ENCODE data around the gene EPHA3. TPM values are rescaled to one million over a fixed set of nuclear protein-coding genes. Genes with fewer than 3 reads are reported as not detected.

EPHA3 gene
- total and polyA plus RNA-seq, 2 of the 4 experiments (the other 2 are of a cell fraction) = 0.10 to 0.18 TPM

DNA sequence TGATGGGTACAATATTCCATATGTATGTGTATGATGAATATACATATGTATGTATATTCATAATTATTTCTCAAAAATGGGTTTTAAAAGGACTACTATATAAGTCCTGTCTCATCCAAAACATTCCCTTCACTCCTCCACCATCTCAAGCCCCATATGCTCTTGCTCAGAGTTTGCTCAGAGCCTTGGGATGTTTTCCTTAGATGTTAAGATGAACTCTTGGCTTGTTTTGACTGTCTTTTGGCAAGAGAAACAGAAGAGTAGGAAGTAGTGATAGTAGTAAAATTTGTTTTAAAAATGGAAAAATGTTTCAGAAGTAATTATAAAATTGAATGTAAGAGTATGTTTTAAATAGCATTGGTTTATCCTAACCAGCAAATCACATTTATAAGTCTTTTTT, 6.2 kb upstream of the EPHA3 start:
- no peak overlapping the region for H3K4me3 ChIP-seq (ENCODE audit: insufficient read depth, low read depth, low read length)
- H4K91ac ChIP-seq (ENCODE audit: insufficient read depth, low read depth, low read length) = no peak overlapping the region
- peaks cover 4% of the 10 kb centered on the region for H3K27me3 ChIP-seq (ENCODE audit: control insufficient read depth, insufficient read depth, low read length)
- no peak overlapping the region for H4K5ac ChIP-seq (ENCODE audit: low read depth, low read length)
- no peak overlapping the region for H3K4ac ChIP-seq (ENCODE audit: low read depth, low read length)
- H4K8ac ChIP-seq (ENCODE audit: low read depth in 2 of 2, low read length in 2 of 2) = no peak overlapping the region
- ATAC-seq (ENCODE audit: low read depth) = no peak
- no peak overlapping the region for H2BK20ac ChIP-seq (ENCODE audit: low read depth, low read length)
- no peak overlapping the region for H3K56ac ChIP-seq (ENCODE audit: extremely low read depth, insufficient read depth, low read length)
- H2AK5ac ChIP-seq (ENCODE audit: low read depth, low read length) = no peak overlapping the region
- no peak overlapping the region for H3K18ac ChIP-seq (ENCODE audit: low read depth, low read length)
- H3K36me3 ChIP-seq (ENCODE audit: control insufficient read depth, insufficient read depth, low read length) = no peaks in the 10 kb centered on the region
- H3K9me1 ChIP-seq (ENCODE audit: insufficient read depth, low read length) = no peaks in the 10 kb centered on the region
- H2AK9ac ChIP-seq (replicated peaks; ENCODE audit: low read depth, low read length, poor library complexity) = no peak overlapping the region
- dilution Hi-C loops (cut with HindIII; ENCODE audit: low sequenced_read_pairs, unreplicated experiment) = no loop called here
- TF ChIP-seq, protein P1, sequence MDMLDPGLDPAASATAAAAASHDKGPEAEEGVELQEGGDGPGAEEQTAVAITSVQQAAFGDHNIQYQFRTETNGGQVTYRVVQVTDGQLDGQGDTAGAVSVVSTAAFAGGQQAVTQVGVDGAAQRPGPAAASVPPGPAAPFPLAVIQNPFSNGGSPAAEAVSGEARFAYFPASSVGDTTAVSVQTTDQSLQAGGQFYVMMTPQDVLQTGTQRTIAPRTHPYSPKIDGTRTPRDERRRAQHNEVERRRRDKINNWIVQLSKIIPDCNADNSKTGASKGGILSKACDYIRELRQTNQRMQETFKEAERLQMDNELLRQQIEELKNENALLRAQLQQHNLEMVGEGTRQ (IDR thresholded peaks at IDR 0.05; ENCODE audit: low read depth, low read length) = no peak
- TF ChIP-seq NFE2L2 (IDR thresholded peaks at IDR 0.05; ENCODE audit: low read depth, low read length) = no peak
- H3K27ac ChIP-seq (ENCODE audit: insufficient read depth, low read length) = no peak overlapping the region
- no peaks in the 10 kb centered on the region for H4K20me1 ChIP-seq (ENCODE audit: insufficient read depth, low read length)
- no peak overlapping the region for H2BK120ac ChIP-seq (ENCODE audit: low read depth, low read length)
- H2AFZ ChIP-seq (replicated peaks; ENCODE audit: low read length, poor library complexity) = no peak overlapping the region
- in situ Hi-C loops (cut with MboI; ENCODE audit: low sequenced_read_pairs) = no loop called here
- H2BK15ac ChIP-seq (ENCODE audit: low read depth, low read length) = no peak overlapping the region
- H3K23ac ChIP-seq (ENCODE audit: low read depth, low read length) = no peak overlapping the region
- H3K14ac ChIP-seq (replicated peaks; ENCODE audit: low read depth, low read length) = no peak overlapping the region
- no peaks in the 10 kb centered on the region for H3K79me1 ChIP-seq (ENCODE audit: low read depth in 1 of 2, low read length in 2 of 2)
- ChIA-PET CTCF (interaction anchor here (0.7 kb wide), 1 partner anchor 272 kb away, joined by 4 read pairs; no protein-coding TSS in a partner anchor), POLR2A (ENCODE audit: unreplicated experiment) (no interaction called here)
- DNase-seq = no peak
- no peak overlapping the region for H3K9ac ChIP-seq (ENCODE audit: low read depth, low read length)
- H3K4me1 ChIP-seq (ENCODE audit: control insufficient read depth, insufficient read depth, low read length) = no peaks in the 10 kb centered on the region
- intact Hi-C loops (cut with micrococcal nuclease) = no loop called here
- BruUV-seq (replicated peaks) = no TSS peak
- no peak overlapping the region for H3K4me2 ChIP-seq (ENCODE audit: low read depth, low read length)
- no peak overlapping the region for H2BK5ac ChIP-seq (ENCODE audit: low read depth, low read length, poor library complexity, severe bottlenecking)
- no peaks in the 10 kb centered on the region for H3K9me3 ChIP-seq (ENCODE audit: control insufficient read depth, insufficient read depth, low read length)
